ENCODE measurements around the gene HTR5A. TPM values are rescaled to one million over a fixed set of nuclear protein-coding genes. Genes with fewer than 3 reads are reported as not detected.

The HTR5A gene
- total RNA-seq (2022; extraction: Qiagen RNA extraction), result not detected in 5 replicates

DNA sequence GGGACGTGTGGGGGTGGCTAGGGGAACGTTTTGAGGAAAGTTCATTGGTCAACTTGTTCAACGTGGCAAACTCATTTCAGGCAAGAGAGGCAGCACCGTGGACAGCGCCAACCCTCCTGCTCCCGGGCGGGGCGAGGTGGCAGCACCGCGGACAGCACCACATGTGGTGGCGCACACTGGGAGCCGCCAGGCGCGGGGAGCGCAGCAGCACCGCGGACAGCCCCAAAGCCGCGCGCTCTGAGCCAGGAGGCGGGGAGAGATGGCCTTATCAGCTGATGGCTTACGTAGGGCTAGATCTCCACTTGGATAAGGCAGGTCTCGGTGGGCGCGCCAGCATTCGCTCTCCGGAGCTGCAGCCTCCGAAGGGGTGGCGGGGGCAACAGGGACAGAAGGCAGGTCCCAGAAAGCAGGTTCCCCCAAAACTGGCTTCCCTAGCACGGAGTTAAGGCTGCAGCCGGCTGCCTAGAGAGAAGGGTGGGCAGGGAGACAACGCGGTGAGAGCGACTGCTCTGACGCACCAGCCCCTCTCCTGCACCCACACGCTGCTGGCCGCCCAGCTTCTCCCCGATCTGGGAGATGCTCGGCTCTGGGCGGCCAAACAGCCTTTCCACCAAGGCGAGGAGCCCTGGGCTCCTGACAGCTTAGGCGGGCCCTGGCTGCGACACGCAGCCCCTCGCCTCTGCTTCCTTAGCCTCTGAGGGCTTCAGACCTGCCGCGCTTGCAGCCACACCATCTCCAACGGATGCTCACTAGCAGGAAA lies at the start of gene HTR5A:
Gene HTR5A, plus strand, starts transcription at position 333 of the 760 bp plus-strand sequence. CDS start 576 bp downstream, outside the sequence.

Other genes with a start within 250 kb of the HTR5A start
- gene PAXIP1, start 67.2 kb upstream of the HTR5A start, total RNA-seq (2022; extraction: Qiagen RNA extraction), result 11.7 to 14.1 TPM (median 13.5 TPM) in 5 replicates
- 13.4 to 16.0 TPM (median 14.4 TPM) in 5 replicates for gene INSIG1, start 227.6 kb downstream of the HTR5A start, total RNA-seq (2022; extraction: Qiagen RNA extraction)

Data from A549 treated with AZD2906 at 1 μM for 4 hours (cell line).